HG03175 (cell line): ENCODE measurements around the gene PTMA.

Experiments
- ATAC-seq: cut with Tn5 transposase; IDR thresholded peaks from one replicate; pipeline ENCODE4 v1.9.1; 2021; ENCODE audit warnings: mild to moderate bottlenecking, moderate library complexity; ENCODE audit not compliant: unreplicated experiment

The PTMA gene

DNA sequence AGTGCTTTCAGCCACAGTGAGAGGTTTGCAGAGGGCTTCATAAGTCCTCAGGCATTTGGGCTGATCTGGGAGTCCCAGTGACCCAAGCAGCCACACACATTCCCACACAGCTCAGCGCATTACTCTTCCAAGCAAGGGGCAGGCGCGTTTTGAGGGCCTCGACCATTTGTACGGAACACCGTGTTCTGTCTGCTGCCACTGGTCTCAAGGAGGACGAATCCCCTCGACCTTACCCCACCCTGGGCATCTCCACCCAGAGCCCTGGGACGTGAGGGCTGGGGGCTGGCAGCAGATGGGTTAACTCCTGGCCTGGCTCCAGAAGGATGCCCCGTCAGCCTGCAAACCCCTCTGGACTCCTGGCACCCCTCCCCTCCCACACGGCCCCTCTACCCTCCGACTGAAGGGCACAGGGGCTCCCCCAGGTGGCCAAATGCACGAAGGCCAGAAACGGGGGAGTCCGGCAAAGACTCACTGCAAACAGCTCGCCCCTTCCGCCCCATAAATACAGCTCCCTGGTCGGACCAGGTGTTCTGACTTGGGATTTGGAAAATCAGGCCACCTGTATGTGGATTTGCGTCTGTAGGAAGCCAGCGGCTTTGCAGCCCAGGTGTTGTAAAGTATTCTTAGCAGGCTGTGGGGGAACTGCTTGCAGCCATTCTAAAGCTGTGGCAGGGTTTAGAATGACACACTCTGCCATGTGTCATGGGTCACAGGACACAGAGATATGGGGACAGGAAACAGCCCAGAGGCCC, 33.6 kb upstream of the PTMA start:
- ATAC-seq = peak; percentile 36

DNA sequence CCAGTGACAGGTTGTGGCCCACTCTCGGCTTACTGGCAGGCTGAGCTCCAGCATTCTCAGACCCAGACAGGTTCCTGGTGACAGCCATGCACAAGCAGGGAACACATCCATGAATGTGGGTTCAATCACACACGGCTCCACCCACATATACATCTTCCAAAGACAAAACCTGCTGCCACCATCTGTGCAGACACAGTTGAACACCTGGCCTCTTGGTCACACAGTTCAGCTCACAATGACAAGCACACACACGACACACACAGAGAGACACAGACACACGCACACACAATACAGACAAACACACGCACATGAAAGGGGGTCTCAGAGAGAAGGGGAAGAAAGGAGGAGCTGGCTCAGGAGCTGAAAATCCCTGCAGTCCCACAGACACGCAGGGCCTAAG, 32.1 kb upstream of the PTMA start:
- no peak for ATAC-seq

DNA sequence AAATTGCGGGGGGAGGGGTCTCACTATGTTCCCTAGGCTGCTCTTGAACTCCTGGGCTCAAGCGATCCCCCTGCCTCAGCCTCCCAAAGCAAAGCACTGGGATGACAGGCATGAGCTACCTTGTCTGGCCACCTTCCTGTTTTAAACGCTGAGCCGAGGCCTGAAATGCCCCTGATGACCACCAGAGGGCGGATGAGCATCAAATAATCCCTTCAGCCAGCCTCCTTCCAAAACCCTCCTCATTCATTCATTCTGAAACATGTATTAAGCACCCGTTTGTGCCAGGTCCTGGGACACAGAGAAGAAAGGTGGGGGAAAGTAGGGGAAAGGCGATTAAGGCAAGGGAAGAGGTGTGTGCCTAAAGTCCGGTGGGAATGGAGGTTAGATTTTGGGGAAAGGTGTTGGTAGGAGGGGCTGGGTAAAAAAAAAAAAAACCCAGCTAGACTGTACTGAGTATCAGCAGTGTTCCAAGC, 30.7 kb upstream of the PTMA start:
- no peak for ATAC-seq

DNA sequence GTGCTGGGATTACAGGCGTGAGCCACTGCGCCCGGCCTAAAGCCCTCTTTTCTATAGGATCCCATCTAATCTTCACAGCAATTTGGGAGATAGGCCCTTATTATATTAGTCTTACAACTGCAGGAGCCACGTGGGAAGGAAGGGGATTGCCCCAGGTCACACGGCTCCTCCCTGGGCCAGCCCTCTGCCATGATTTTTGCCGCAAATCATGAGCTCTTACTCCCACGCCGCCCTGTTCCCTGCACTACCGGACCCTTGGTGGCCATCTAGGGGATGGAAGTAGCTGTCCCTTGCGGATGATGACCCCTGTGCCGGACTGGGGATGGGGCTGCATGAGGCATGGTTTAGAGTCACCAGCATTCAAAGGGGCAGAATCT, 28.4 kb upstream of the PTMA start:
- ATAC-seq = no peak

DNA sequence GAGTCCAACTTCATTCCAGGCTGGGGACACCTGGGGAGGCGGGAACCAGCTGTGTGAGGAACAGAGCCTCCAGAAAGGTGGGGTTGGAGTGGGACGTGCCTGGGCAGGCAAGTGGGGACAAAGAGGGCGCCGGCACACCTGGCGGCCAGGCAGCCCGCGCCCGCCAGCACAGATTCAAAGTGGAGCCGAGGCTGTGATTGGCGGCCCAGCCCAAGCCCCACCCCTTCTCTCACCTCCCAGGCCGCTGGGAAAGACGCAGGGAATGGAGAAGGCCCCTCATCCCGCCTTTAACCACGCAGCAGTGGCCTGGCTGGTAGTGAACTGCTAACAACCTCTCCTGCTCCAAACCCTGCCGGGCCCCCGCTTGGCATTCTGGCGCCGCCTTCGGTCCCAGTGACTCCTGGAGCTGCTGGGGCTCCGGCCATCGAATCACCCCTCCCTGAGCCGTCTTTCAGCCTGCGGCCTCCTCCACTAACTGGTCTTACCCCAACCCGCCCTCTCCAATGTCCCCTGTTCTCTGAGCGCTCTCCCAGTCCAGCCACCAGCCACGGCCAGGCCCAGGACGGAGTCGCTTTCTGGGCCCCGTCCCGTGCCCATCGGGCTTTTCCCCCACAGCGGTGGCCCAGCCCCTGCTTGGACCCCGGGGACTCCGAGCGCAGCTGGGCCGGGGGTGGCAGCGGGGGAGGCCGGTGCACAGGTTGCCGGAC, 27.9 kb upstream of the PTMA start:
- no peak for ATAC-seq

DNA sequence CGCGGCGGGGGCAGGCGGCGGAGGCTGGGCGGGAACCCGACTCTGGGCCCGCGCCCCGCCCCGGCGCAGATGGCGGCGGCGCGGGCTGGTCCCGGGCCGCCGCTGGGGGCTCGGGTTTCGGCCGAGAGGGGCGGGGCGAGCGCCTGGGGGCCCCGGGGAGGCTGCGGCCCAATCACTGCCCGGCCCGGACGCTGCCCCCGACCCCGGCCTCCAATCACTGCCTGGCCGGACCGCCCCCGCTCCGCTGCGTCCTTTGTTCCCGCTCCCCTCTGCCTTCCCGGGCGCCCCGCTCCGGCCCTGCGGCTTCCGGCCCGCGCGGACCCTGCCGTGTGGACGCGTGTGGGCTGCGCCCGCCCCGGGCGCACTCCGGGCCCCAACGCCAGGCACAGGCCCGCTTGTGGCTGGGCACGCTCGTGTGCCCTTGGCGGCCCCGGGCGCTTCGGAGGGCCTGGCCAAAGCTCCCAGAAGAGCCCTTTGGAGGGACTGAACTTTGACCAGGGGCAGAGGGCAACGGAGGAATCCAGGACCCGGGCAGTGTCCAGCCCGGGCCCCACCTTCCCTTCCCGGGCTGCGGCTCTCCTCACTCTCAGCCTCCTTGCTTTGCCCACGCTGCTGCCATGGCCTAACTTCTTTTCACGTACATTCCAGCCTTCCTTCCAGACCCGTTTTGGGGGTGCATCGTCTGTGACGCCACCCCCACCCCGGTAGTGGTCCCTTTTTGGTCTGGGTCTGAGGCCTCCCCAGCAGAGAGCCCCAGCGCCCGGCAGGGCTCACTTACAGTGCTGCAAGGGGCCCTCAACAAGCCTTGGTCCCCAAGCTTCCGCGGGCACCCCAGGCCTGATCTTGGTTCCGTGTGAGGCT, 27.1 kb upstream of the PTMA start:
- ATAC-seq = peak; percentile 66

DNA sequence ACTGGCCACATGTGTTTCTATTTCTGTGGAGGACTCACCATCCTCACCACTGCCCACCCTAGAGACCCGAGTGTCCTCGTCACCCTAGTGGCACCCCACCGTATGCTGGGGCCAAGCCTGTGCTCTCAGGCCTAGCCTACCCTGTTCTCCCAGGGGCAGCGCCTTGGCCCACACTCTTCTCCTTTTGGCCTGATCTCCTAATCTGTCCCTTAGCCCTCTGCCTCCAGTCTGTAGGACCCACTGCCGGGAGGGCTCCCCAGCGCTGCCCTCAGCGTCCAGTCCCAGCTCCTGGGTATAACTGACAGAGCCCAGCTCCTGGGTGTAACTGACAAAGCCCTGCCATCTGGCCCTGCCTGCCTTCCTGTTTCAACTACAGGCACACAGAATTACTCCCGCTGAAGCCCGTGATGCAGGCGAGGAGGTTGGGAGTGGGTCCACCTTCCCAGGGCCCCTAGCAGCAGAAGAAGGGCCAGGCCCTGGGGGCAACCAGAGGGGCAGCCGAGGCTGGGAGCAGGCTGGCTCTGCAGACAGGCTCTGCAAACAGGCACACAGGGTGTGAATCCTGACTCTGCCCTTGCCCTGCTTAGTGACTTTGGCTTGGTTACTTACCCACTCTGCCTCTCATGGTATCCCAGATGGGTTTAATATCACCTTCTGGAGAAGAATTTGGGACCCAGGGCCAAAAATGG, 25.6 kb upstream of the PTMA start:
- ATAC-seq = no peak

DNA sequence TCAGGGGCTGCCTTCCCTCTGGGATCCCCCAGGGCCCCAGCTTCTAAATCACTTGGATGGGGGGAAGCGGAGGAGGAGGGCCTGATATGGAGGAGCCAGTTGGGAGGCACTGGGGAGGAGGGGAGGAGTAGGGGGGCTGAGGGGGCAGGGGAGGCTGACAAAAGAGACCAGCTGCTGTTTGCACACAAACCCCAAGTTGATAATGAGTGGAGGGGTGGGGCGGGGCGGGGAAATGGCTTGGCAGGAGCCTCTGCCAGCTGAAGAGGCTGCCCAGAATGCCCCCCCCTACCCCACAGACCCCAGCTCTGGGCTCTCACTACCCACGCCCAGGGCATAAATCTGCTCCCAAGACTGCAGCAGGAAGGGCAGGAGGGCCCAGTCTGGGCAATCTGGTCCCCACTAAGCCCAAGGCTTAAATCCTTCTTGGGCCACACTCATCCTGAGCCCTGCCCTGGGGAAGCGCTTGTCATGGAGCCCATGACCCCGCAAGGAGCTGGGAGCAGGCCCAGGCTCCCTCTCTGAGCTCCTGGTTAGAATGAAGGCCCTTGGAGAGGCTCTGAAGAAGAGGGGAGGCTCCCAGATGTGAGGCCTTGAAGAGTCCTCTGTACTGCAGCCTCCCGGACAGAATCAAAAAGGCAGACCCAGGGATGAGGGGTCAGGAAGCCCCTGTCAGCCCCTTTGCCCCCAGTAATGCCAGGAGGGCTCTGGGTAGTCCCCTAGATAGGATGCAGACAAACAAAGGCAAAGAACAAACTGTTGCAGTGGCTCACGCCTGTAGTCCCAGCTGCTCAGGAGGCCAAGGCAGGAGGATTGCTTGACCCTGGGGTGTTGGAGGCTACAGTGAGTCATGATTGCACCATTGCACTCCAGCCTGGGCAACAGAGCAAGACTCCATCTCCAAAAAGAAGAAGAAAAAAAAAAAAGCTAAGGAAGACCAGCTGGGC, 24.8 kb upstream of the PTMA start:
- ATAC-seq = no peak

DNA sequence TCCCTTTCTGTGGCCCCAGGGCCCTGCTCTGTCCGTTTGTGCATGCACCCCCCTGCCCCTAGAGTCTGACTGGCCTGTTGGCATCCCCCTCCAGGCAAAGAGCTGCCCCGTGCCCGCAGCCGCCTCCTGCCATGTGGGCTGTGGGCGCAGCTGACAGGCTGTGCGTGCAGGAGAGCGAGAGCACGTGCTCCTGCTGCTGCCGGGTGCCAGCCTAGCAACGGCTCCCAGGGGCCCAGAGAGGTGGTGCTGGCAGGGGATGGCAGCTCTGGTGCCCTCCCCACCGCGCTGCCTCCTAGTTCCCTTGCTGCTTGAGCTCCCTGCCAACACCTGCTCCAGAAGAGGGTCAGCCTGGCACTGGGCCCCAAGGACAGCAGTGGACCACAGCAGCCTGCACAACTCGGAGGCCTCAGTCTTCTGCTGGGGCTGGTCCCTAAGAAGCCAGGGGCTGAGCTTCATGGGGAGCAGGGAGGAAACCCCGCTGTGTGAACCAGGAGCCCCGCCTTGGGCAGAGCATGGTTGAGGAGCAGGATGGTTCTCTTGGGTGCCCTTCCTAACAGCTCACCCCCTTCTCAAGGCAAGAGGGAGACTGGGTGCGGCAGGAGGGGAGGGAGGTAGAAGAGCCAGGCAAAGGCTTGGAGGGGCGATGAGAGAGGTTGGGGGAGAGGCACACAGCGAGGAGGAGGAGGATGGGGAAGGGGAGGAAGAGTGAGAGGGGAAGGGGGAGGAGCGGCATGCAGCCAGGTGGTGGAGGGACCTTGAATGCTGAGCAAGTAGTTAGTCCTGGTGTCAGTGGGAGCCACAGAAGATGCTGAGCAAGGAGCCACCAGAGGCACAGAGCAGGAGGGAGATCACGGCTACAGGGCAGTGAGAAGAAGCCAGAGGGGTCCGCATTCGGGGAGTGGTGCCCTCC, 23.8 kb upstream of the PTMA start:
- no peak for ATAC-seq

DNA sequence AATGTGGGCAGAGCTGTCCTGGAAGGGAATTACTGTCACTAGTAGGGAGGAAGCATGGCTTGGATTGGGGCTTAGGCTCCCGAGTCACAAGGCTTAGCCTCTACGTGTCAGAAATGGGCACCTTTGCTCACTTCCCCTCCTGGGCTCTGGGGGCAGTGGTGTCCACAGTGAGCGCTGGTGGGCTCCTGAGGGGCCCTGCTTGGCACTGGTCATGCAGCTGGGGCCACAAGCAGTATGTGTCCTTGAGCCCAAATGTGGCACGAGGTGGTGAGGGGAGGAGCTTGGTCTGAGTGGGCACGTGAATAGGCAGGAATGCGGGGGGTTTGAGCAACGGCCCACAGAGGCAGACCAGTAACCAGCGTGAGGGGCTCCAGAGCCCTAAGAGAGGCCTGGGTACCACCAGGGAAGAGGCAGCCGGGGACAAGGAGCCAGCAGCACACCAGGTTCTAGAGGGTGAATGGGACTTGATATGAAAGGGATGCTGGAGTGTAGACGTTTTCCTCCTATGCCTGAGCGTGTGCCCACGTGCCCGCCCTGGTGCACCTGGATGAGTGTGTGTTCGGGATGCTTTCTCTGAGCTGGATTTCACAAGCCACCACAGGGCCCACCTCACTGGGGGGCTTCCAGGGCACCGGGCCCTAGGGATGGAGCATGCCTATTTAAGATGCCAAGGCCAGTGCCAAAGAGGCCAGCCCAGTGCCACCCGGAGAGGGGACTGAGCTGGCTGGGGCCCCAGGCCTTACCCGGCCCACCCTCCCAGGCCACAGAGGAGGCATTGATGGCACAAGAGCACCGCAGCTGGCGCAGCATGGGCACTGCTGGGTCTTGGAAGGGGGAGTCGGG, 22.8 kb upstream of the PTMA start:
- no peak for ATAC-seq

DNA sequence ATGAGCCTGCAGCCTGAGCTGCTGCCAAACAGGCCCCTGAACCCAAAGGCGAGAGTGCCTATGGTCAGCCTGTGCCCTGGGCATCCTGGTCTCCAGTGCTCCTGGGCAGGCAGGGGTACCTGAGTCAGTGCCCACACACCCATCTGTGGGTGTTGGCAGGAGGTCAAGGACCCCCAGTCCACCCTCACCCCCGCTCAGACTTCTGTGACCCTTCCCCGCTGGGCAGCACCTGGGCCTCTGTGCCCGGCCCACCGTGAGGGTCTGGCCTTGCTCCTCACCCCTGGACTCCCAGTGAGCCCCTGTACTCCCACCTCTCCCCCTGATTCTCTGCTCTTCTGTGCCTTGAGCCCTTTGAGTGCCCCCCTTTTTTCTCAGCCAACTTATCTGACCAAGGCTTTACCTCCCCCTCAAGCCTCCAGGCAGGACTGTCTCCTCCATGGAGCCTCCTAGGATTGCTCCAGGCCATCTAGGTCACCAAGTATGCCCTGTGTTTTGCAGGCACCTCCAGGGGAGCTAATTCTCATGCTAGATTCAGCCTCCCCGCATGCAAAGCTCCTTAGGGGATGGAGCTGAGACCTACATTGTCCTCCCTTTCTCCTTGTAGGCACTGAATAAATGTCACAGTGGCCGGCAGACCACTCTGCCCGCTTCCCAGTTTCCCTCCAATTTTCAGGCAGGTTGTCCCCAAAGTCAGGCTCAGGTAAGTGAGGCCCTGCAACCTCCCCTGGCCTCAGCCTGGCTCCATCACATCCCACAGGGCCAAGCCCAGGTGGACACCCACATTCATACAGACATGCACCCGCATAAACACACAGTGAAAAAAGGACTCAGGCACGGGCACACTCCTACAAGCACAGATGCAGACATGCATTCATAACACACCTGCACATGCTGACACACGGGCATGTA, 21.9 kb upstream of the PTMA start:
- ATAC-seq = no peak

DNA sequence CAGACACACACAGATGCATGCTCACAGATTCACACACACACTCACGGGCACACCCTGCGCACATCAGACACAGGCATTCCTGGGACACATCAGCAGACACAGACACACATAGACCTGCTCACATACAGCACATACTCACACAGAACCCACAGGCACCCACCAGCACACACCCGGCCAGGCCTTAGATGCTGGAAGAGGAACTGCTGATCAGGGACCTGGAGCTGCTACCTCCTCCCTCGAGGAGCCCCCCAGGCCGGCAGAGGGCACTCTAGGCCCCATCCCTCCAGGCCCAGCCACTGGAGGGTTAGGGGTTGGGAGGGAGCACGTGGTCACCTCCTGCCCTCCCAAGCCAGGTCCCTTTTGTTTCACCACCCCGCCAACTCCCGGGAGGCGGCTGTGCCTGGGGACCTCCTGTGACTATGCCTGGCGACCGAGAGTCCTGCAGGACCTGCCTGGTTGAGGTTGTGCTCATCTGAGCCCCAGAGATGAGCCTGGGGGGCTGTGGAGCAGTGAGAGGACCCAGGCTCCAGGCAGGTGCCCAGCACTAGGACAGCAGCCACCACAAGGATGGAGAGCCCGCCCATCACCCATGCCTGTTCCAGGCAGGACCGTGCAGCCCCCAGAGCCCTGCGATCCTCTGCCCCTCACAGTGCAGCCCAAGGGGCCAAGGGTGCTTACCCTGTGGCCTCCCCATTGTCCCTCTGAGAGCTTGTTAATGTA, 21.0 kb upstream of the PTMA start:
- peak; percentile 67 for ATAC-seq

DNA sequence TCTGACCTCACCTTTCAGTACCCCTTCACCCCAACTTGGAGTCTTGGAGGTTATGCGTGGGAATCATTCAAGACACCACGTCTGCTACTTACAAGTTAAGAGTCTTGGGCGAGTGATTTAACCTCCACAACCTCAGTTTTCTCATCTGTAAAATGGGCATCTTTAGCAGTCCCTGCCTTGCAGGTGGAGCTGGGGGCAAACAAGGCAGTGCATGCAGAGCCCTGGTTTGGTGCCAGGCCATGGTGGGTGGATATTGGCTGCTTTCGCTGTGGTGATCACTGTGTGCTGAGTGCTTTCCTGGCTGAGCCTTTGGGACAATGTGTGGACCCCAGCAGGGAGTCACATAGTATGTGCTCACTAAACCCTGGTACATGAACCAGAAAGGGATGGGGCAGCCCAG, 20.4 kb upstream of the PTMA start:
- ATAC-seq = no peak

DNA sequence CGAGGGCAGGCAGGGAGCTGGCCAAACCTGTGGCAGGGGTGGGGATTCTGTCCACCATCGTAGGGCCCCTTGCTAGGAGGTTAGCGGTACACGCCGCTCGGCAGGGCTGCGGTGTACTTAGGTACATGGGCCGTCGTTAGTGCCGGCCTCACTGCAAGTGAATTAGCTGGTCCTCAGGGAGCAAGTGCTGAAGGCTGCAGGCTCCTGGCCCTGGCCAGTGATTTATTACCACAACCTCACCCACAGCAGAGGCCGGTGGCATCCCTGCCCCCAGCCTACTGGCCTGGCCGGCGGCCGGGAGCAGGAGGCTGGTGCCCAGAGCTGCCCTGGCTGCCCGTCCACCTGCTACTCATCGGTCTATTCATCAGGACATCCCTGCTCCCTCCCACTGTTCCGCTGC, 19.6 kb upstream of the PTMA start:
- ATAC-seq = no peak

DNA sequence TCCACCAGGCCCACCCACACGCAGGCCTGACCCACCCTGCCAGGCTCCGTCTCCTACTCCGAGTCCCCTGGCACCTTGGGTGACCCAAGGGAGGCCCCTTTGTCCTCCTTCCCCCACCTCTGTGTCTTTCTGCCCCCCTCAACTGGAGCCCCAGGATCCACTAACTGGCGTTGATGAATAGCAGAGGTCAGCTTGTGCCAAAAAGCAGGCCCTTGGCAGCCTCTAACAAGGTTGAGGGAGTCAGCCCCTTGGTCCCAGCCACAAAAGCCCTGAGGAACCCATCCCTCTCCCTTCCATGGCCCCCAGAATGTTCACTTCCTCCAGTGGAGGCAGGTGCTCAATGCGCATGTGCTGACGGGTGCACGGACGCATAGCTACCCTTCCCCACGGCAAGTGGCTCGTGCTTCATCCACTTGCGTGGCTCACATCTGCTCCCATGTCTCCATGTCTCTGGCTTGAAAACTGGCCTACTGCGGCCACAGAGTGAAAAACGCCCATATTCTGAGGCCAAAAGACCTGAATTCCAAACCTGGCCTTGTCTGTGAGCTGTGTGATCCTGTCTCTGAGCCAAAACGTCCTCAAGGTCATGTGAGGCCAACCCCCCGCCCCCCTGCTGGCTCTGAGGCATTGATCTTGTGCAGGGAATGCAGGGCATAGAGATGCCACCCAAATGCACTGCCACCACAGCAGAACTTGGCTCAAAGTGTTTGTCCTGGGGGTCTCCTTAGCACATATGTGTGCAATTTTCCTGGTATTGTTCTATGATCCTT, 19.0 kb upstream of the PTMA start:
- ATAC-seq = no peak
